Psoas muscle (tissue), 8 donors: Measurements from ENCODE around the gene ADAM30. TPM values are rescaled to one million over a fixed set of nuclear protein-coding genes. Genes with fewer than 3 reads are reported as not detected.

ENCODE experiments used
- ATAC-seq, 4 donors: fragments of 200-7000 bp; cut with Tn5 transposase; one replicate each; pipeline ENCODE4 v1.9.1; 2020; ENCODE audit warnings: moderate library complexity in 3 of 4, mild to moderate bottlenecking in 2 of 4
- DNase-seq, 2 donors: peaks; one replicate each; pipeline ENCODE4 v3.0.0-alpha.2; 2020
- H3K27ac ChIP-seq: fragments of 200-600 bp; one replicate; pipeline ENCODE4 v1.8.0; 2022
- H3K27me3 ChIP-seq, 3 donors: fragments of 200-600 bp in 1 of 3; one replicate each; pipeline versions ENCODE4 v1.6.1 to v1.8.0; 2013 to 2022; ENCODE audit warnings: low read length in 2 of 3, mild to moderate bottlenecking in 2 of 3, moderate library complexity in 1 of 3; ENCODE audit not compliant: insufficient read depth in 3 of 3
- H3K36me3 ChIP-seq, 2 donors: fragments of 200-600 bp in 1 of 2; one replicate each; pipeline versions ENCODE4 v1.6.1 to v1.8.0; 2013 to 2022; ENCODE audit warnings: low read depth in 1 of 2, mild to moderate bottlenecking in 1 of 2, moderate library complexity in 1 of 2; ENCODE audit not compliant: insufficient read depth in 1 of 2
- H3K4me1 ChIP-seq: fragments of 200-600 bp; one replicate; pipeline ENCODE4 v1.8.0; 2022
- H3K4me3 ChIP-seq: fragments of 200-600 bp; one replicate; pipeline ENCODE4 v1.8.0; 2022; ENCODE audit warnings: mild to moderate bottlenecking
- H3K9me3 ChIP-seq: fragments of 200-600 bp; one replicate; pipeline ENCODE4 v1.8.0; 2022
- WGBS, 3 donors: extraction: QIAGEN DNeasy Blood & Tissue Kit; methylation state at CpG; one replicate each; pipeline versions ENCODE4 v1.1.6 to v1.1.7; 2013; 5-methylcytosine and 5-hydroxymethylcytosine counted together
- intact Hi-C, 2 donors: fragments of 100-400 bp; cut with DNase I; formaldehyde crosslinking; loops; one replicate each; pipeline versions ENCODE4 v1.11.0 to v1.14.2; 2022
- polyA plus RNA-seq, 3 donors: library from polyadenylated mRNA; stranded (reverse); fragments of 200-250 nt; gene quantifications; one replicate each; pipeline ENCODE4 v1.2.3, GENCODE V29; 2013
- total RNA-seq, 4 donors: library from RNA; stranded (reverse); fragmentation: NEBNext Ultra II Directional in 2 of 4; extraction: Animal tissue kit (Norgen Biotek cat#: 25700) in 2 of 4; gene quantifications; one replicate each; pipeline versions ENCODE4 v1.2.1 to v1.2.4, GENCODE V29; 2021 to 2023
- TF ChIP-seq, protein P1 (sequence below): fragments of 200-600 bp; IDR thresholded peaks from one replicate; pipeline ENCODE4 v1.8.0; 2022; ENCODE audit warnings: antibody characterized with exemption
- donor health status: healthy with polysubstance abuse.
- donor health status: DM: no; HTN: no; CAD: no; lungs with moderate emphysema.
- donor health status: Bipolar disorder and iron deficiency.
- donor health status: healthy.
- donor health status: DM: yes; HTN: yes; CAD: no.
- donor health status: DM: no; HTN: no; CAD: no.
- donor health status: DM: no; HTN: no; CAD: no.
- donor health status: DM: yes; HTN: yes; CAD: no.

ADAM30 gene
- total and polyA plus RNA-seq, 7 donors = not detected

DNA sequence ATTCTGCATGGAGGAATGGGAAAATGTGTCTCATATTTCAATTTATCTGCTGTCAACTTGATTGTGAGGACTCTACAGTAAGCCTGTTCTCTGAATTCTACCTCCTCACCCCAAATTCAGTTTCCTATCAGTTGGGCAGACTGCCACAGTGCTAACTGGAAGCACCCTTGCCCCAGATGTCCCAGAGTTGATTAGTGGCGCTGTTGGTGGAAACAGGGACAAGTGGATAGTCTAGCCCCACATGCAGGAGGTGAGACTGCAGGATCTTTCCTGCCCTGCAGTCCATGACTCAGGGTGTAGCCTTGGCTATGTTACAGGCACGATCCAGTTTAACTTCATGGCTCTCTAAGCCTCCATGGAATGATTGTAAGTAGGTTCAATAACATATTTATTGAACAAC lies 22.1 kb downstream of the ADAM30 start:
- DNase-seq (no peak), ATAC-seq (no peak)
- TF ChIP-seq, protein P1, sequence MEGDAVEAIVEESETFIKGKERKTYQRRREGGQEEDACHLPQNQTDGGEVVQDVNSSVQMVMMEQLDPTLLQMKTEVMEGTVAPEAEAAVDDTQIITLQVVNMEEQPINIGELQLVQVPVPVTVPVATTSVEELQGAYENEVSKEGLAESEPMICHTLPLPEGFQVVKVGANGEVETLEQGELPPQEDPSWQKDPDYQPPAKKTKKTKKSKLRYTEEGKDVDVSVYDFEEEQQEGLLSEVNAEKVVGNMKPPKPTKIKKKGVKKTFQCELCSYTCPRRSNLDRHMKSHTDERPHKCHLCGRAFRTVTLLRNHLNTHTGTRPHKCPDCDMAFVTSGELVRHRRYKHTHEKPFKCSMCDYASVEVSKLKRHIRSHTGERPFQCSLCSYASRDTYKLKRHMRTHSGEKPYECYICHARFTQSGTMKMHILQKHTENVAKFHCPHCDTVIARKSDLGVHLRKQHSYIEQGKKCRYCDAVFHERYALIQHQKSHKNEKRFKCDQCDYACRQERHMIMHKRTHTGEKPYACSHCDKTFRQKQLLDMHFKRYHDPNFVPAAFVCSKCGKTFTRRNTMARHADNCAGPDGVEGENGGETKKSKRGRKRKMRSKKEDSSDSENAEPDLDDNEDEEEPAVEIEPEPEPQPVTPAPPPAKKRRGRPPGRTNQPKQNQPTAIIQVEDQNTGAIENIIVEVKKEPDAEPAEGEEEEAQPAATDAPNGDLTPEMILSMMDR = no peak
- peaks cover 0 to 14% (median 3%) of the 10 kb centered on the region in 3 donors for H3K27me3 ChIP-seq
- H3K36me3 ChIP-seq = no peaks in the 10 kb centered on the region
- no peaks in the 10 kb centered on the region for H3K9me3 ChIP-seq
- intact Hi-C loops = no loop called here
- no peak overlapping the region for H3K4me3 ChIP-seq
- no peaks in the 10 kb centered on the region for H3K4me1 ChIP-seq
- no peak overlapping the region for H3K27ac ChIP-seq
- 74 to 84% (median 82%) methylated on average over 2 of the region's 2 CpGs for WGBS, 3 donors

DNA sequence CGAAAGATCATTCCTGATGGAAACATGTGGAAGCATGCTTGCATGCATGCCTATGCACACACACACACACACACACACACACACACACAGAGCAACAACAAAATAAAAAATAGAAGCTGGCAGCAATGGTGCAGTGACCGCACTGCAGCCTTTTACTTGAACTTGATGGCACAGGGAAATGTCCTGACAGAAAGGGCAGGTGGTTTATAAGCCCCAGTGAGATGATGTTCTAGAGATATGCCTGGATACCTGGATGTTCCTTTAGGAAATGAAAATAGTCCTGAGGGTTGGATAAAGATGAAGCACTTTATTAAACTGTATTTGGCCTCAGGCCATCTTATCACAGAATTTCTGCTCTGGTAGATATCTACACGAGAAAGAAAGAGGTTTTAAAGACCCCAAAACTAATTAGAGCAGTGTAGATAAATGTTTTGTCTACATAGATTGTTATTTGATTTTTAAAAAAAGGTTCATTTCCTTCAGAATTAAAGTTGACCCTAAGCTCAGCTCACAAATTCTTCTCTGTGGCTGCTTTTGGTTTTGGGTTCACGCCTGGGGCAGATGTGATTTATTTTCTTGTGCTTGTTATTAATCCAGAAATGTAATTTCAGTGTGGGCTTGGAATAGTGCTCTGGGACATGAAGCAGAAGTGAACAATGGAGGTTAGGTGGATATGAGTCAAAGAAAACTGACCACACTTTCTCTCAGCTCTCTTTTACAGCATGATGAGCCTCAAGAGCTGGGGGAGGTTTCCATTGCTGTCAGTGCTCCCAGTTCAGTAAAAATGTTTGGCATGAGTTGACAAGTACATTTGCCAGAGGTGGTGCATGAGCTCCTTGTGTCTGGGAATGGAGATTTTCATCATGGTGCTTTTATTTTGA lies 22.9 kb downstream of the ADAM30 start:
- ATAC-seq = no peak
- TF ChIP-seq, protein P1 = no peak
- Histone ChIP-seq H3K36me3 (no peaks in the 10 kb centered on the region), H3K4me3 (no peak overlapping the region), H3K4me1 (no peaks in the 10 kb centered on the region), H3K27ac (no peak overlapping the region), H3K27me3 (peaks cover 0 to 14% (median 3%) of the 10 kb centered on the region in 3 donors), H3K9me3 (no peaks in the 10 kb centered on the region)
- intact Hi-C loops = no loop called here
- WGBS, 3 donors = 59 to 69% (median 59%) methylated on average over 4 of the region's 4 CpGs
- DNase-seq = no peak

DNA sequence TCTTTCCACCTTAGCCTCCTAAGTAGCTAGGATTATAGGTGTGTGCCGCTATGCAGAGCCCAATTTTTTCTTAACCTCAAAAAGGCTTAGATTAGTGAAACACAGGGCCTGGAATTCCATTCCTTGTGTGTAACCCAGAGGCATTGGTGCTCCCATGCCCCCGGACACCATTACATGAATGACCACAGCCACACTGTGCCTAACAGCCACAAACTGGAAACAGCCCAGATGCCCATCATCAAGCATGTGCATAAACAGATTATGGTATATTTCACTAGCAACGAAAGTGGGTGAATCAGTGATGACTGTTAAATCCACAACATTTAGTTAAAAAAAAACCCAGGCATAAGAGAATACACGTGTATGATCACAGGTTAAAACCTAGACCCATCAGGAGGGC lies 24.4 kb downstream of the ADAM30 start:
- no peak for ATAC-seq
- DNase-seq = no peak
- whole genome bisulfite sequencing, 3 donors = 89% methylated on average over 4 of the region's 4 CpGs
- H3K4me1 ChIP-seq = no peaks in the 10 kb centered on the region
- H3K27me3 ChIP-seq = peaks cover 0 to 14% (median 3%) of the 10 kb centered on the region in 3 donors
- intact Hi-C loops = no loop called here
- H3K36me3 ChIP-seq = no peaks in the 10 kb centered on the region
- no peaks in the 10 kb centered on the region for H3K9me3 ChIP-seq
- no peak overlapping the region for H3K4me3 ChIP-seq
- TF ChIP-seq, protein P1 = no peak
- H3K27ac ChIP-seq = no peak overlapping the region

DNA sequence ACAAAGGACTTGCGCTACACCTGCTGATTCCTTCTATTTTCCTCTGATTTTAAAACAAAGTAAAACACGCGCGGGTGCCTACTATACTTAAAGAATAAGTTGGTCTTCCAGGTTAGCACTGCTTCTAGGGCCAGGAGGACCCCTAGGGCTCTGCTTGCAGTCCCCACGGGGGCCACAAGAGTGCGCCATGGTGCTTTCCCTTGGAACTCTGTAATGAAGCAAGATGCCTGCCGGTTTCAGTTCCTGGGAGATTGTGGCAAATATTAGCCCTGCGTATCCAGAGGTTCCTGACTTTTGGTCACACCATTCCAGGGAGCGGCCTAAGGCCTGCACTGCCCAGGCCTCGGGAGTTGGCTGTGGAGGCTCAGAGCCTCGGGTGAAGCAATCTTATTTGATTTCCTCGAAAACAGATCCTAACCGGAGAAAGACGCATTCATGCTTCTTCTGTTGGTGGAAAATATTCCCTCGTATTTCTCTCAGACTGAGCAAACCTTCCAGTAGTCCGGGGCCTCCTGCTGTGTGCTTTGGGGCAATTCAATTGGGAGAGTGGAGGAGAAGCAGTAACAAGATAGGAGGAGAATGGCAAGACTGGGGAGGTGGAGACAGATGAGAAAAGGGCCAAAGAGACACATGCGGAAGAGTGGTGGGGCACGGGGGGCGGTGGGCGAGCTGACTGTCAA lies 25.3 kb downstream of the ADAM30 start:
- DNase-seq (peak; percentile 72 to 83), ATAC-seq (peak; percentile 43 to 80 (median 68))
- WGBS, 3 donors = 46 to 50% (median 47%) methylated on average over 20 of the region's 20 CpGs
- H3K36me3 ChIP-seq = no peaks in the 10 kb centered on the region
- TF ChIP-seq, protein P1 = peak; percentile 64
- H3K27ac ChIP-seq = no peak overlapping the region
- intact Hi-C loops = no loop called here
- H3K9me3 ChIP-seq = no peaks in the 10 kb centered on the region
- peaks cover 0 to 14% (median 3%) of the 10 kb centered on the region in 3 donors for H3K27me3 ChIP-seq
- no peak overlapping the region for H3K4me3 ChIP-seq
- no peaks in the 10 kb centered on the region for H3K4me1 ChIP-seq
